MM.1S (cell line): ENCODE measurements around the gene SURF6.

Experiments used
- DNase-seq: peaks from one replicate; pipeline ENCODE4 v3.0.0-alpha.2; 2015
- H2AFZ ChIP-seq: fragments of 300-600 bp; sonication (generic); 2 replicates; pipeline ENCODE4 v1.6.0; 2016; ENCODE audit warnings: antibody characterized with exemption, low read length
- H3F3A ChIP-seq: fragments of 300-600 bp; sonication (generic); 2 replicates; pipeline ENCODE4 v1.6.1; 2016; ENCODE audit warnings: mild to moderate bottlenecking, antibody characterized with exemption, low read length, moderate library complexity, mixed read lengths; ENCODE audit not compliant: insufficient read depth
- H3K27ac ChIP-seq: fragments of 300-600 bp; sonication (generic); 2 replicates; pipeline ENCODE4 v1.5.1; 2016; ENCODE audit warnings: mild to moderate bottlenecking, low read length
- H3K27me3 ChIP-seq: fragments of 300-600 bp; sonication (generic); replicated peaks from 2 replicates; pipeline ENCODE4 v1.6.0; 2016; ENCODE audit warnings: low read length; ENCODE audit not compliant: insufficient read depth
- H3K36me3 ChIP-seq: fragments of 300-600 bp; sonication (generic); replicated peaks from 2 replicates; pipeline ENCODE4 v1.6.1; 2016; ENCODE audit warnings: mild to moderate bottlenecking, low read length, mixed read lengths; ENCODE audit not compliant: insufficient read depth
- H3K4me1 ChIP-seq: fragments of 300-600 bp; sonication (generic); 2 replicates; pipeline ENCODE4 v1.6.1; 2016; ENCODE audit warnings: low read length, mixed read lengths
- H3K4me2 ChIP-seq: fragments of 300-600 bp; sonication (generic); 2 replicates; pipeline ENCODE4 v1.6.0; 2016; ENCODE audit warnings: low read depth, low read length
- H3K4me3 ChIP-seq: fragments of 300-600 bp; sonication (generic); 2 replicates; pipeline ENCODE4 v1.5.1; 2016; ENCODE audit warnings: low read length, mixed read lengths
- H3K79me2 ChIP-seq: fragments of 300-600 bp; sonication (generic); 2 replicates; pipeline ENCODE4 v1.6.1; 2016; ENCODE audit warnings: mixed run types, low read length, mixed read lengths
- H3K9ac ChIP-seq: fragments of 300-600 bp; sonication (generic); 2 replicates; pipeline ENCODE4 v1.6.1; 2016; ENCODE audit warnings: low read length, mixed read lengths
- H3K9me2 ChIP-seq: fragments of 300-600 bp; sonication (generic); replicated peaks from 2 replicates; pipeline ENCODE4 v1.6.1; 2016; ENCODE audit warnings: mild to moderate bottlenecking, low read length, mixed read lengths; ENCODE audit not compliant: insufficient read depth
- H3K9me3 ChIP-seq: fragments of 300-600 bp; sonication (generic); replicated peaks from 2 replicates; pipeline ENCODE4 v1.6.1; 2016; ENCODE audit warnings: mild to moderate bottlenecking, low read length, mixed read lengths; ENCODE audit not compliant: insufficient read depth
- H4K20me1 ChIP-seq: fragments of 300-600 bp; sonication (generic); 2 replicates; pipeline ENCODE4 v1.6.1; 2016; ENCODE audit warnings: mild to moderate bottlenecking, low read length, moderate library complexity, mixed read lengths; ENCODE audit not compliant: insufficient read depth
- EZH2 ChIP-seq: fragments of 300-600 bp; sonication (generic); optimal IDR thresholded peaks from 2 replicates; pipeline ENCODE3; 2017; ENCODE audit warnings: low read depth, mild to moderate bottlenecking, antibody characterized with exemption, low read length, mixed read lengths
- EZH2phosphoT487 ChIP-seq: fragments of 300-600 bp; sonication (generic); IDR thresholded peaks from 2 replicates; pipeline ENCODE4 v1.6.1; 2018; ENCODE audit warnings: antibody characterized with exemption, low read length
- TF ChIP-seq, protein P1 (sequence below): fragments of 300-600 bp; sonication (generic); IDR thresholded peaks from 2 replicates; pipeline ENCODE4 v1.5.1; 2016; ENCODE audit warnings: antibody characterized with exemption, low read length, mixed read lengths

SURF6 gene

DNA sequence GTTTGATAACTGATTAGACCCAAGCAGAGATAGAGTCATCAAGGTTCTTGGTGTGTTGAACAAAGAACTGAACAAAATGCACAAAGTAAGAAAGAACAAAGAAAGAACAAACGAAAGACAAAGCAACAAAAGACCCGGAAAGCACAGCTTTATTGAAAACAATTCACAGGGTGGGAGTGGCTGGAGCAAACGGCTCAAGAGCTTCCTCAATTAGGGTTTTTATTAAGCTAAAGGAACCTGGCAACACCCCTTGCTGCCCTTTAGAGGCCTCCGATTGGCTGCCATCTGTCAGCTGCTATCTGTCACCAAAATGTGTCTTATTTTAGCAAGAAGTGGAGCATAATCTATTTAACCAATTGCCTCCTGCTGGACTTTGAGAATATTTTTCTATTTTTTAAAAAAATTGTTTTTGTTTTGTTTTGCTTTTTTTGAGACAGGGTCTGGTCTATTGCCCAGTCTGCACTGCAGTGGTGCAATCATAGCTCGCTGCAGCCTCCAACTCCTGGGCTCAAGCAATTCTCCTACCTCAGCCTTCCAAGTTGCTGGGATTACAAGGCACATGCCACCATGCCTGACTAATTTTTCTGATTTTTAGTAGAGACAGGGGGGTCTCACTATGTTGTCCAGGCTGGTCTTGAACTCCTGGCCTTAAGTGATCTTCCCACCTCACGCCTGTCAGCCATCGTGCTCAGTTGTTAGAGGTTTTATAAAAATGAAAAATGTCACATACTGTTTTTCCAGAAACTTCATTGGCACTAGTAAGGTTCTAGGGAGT is 53.3 kb downstream of the SURF6 start:
- Histone ChIP-seq H3K4me2 (no peak overlapping the region), H3K4me3 (no peak overlapping the region), H3K27me3 (peaks cover 96% of the 10 kb centered on the region), H3K79me2 (no peaks in the 10 kb centered on the region), H3K36me3 (no peaks in the 10 kb centered on the region), H3K9me3 (no peaks in the 10 kb centered on the region), H3K9ac (no peak overlapping the region), H3K27ac (no peak overlapping the region), H3F3A (no peaks in the 10 kb centered on the region), H2AFZ (no peak overlapping the region), H4K20me1 (no peaks in the 10 kb centered on the region), H3K4me1 (no peaks in the 10 kb centered on the region), H3K9me2 (no peaks in the 10 kb centered on the region)
- TF ChIP-seq, protein P1, sequence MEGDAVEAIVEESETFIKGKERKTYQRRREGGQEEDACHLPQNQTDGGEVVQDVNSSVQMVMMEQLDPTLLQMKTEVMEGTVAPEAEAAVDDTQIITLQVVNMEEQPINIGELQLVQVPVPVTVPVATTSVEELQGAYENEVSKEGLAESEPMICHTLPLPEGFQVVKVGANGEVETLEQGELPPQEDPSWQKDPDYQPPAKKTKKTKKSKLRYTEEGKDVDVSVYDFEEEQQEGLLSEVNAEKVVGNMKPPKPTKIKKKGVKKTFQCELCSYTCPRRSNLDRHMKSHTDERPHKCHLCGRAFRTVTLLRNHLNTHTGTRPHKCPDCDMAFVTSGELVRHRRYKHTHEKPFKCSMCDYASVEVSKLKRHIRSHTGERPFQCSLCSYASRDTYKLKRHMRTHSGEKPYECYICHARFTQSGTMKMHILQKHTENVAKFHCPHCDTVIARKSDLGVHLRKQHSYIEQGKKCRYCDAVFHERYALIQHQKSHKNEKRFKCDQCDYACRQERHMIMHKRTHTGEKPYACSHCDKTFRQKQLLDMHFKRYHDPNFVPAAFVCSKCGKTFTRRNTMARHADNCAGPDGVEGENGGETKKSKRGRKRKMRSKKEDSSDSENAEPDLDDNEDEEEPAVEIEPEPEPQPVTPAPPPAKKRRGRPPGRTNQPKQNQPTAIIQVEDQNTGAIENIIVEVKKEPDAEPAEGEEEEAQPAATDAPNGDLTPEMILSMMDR = no peak
- no peak for TF ChIP-seq EZH2
- no peak for TF ChIP-seq EZH2phosphoT487
- no peak for DNase-seq

GRCh38 chr9:133280392-133280791 is 55.6 kb downstream of the SURF6 start:
- H3K27ac ChIP-seq = no peak overlapping the region
- no peaks in the 10 kb centered on the region for H3K4me1 ChIP-seq
- H3K4me2 ChIP-seq = no peak overlapping the region
- H3K9me3 ChIP-seq = no peaks in the 10 kb centered on the region
- peaks cover 97% of the 10 kb centered on the region for H3K27me3 ChIP-seq
- H3K79me2 ChIP-seq = no peaks in the 10 kb centered on the region
- no peaks in the 10 kb centered on the region for H4K20me1 ChIP-seq
- no peak overlapping the region for H3K9ac ChIP-seq
- H3K4me3 ChIP-seq = no peak overlapping the region
- TF ChIP-seq EZH2phosphoT487 = no peak
- TF ChIP-seq EZH2 = no peak
- TF ChIP-seq, protein P1 = no peak
- H2AFZ ChIP-seq = no peak overlapping the region
- H3K9me2 ChIP-seq = no peaks in the 10 kb centered on the region
- no peaks in the 10 kb centered on the region for H3K36me3 ChIP-seq
- no peaks in the 10 kb centered on the region for H3F3A ChIP-seq
- no peak for DNase-seq
